Spleen (tissue), 7 donors: Measurements from ENCODE around the gene CSRNP2.

Source experiments
- CTCF ChIP-seq, 11 experiments: fragments of 200-600 bp in 7 of 11; fragments of 450-650 bp in 4 of 11; sonication (generic) in 4 of 11; IDR thresholded peaks in 8 of 11; conservative IDR thresholded peaks in 3 of 11; 1 replicate in 7 of 11; 2 replicates in 4 of 11; pipeline versions ENCODE4 v1.4.0 to v1.8.0; 2016 to 2021; ENCODE audit warnings: antibody characterized with exemption in 11 of 11, inconsistent platforms in 4 of 11, mild to moderate bottlenecking in 1 of 11
- POLR2A ChIP-seq, 3 donors: fragments of 450-650 bp; IDR thresholded peaks; one replicate each; pipeline ENCODE4 v1.5.1; 2017; ENCODE audit warnings: antibody characterized with exemption in 3 of 3, mild to moderate bottlenecking in 1 of 3
- POLR2AphosphoS5 ChIP-seq, 3 donors: sonication (generic); formaldehyde crosslinking; IDR thresholded peaks; one replicate each; pipeline ENCODE4 v1.5.1; 2017; ENCODE audit warnings: antibody characterized with exemption in 3 of 3
- donor health status: DM: no; HTN: no; CAD: no; lungs with moderate emphysema.
- donor health status: DM: no; HTN: no; CAD: no.
- donor health status: DM: no; HTN: no; CAD: no.

- TF ChIP-seq CTCF (IDR thresholded peaks at IDR 0.05 in 8 of 11, conservative IDR thresholded peaks at IDR 0.05 in 3 of 11) (no peak), POLR2A (IDR thresholded peaks at IDR 0.05) (no peak), POLR2AphosphoS5 (IDR thresholded peaks at IDR 0.05) (no peak)
Measured at GRCh38 chr12:51076236-51076930, 7.0 kb downstream of the CSRNP2 start.
